TTC549 (cell line): ENCODE measurements around the gene GDPD5.

ENCODE experiments used
- FAIRE-seq: peaks from 2 replicates; lab custom pipeline; 2012; peaks lifted over from hg19 to GRCh38; lab: Jason Lieb, UNC

Gene GDPD5

DNA sequence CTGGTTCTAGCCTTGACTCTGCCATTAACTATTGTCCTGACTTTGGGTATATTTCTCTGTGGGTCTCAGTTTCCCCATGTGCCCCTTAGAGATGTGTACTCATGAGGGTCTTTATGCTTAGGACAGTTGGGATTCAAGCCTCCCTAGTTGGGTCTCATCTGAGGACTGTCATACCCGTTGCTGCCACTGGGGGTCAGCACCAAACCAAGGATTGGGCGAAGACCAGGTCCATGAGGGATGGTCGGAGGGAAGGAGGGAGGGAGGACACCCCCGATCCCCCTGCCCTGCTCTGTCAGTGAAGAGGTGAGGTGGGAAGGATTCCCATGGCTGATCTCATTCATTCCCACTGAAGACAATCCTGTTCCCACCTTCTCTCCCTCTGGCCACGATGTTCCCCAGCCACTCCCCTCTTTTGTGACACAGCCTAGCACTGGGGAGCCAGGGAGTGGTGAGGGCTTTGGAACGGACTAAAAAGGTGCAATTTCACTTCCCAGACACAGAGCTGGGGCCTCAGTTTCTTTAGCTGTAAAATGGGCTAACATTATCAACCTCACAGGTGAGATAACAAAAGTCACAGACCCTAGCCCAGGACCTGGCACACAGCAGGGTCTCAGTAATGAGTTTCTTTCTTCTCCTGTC, 80.3 kb downstream of the GDPD5 start:
- FAIRE-seq, result no peak

DNA sequence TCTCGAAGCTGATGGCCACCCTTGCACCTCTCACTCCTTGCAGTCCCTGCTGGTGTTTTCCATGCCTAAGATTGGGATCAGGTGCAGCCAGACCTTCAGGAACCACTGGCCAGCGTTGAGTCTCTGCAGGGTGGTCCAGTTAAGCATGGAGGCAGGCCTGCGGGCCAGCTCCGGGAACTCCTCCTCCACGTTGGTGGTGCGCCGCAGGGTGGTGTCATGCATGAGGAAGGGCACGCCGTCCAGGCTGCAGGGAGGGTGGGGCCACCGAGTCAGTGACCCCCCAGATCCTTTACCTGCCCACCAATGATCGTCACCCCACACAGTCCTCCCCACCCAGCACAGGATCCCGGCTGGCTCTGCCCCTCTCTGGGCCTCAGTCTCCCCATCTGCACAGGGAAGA, 82.7 kb downstream of the GDPD5 start:
- FAIRE-seq, result no peak

DNA sequence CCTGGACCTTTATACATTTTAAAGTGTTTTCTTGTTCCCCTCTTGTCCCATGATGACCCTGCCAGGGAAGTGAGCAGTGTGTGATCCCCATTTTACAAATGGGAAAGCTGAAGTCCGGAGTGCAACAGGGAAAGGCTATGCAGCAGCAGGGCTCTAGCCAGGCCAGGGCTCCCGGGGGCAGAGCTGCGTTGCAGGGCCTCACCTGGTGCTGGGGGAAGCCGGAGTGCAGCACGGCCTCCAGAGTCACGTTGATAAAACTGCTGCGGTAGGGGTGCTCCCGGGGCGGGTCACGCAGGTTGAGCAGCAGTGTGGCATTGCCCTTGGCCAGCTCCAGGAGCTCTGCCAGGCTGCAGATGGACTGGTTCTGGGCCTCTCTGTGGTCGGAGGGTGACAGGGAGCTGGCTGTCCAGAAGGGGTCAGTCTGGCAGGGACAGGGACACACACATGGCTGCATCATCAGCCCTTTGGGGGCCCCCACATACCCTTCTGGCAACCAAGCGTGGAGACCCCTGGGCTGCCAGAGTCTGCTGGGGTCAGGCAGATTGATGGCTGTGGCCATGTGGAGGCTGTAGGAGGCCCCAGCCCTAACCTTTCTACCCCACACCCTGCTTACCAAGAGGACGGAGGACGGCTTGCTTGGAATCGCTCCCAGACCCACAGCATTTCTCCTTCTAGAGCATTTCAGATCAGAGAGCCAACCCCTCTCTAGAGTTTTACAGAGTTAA, 83.4 kb downstream of the GDPD5 start:
- no peak for FAIRE-seq

DNA sequence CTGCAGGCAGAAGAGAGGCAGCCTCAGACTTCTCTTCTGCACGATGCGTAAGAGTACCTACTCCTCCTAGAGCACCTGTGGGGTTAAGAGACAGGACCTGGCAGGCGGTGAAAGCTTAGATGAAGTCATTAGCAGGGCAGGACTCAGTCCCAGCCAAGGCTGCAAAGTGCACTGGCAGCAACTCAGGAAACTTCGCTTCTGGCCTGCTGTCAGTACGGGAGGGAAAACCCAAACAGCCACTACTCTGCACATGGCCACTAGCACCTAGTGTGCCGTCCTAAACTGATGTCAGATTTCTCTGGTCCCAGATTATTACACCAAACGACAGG, 84.0 kb downstream of the GDPD5 start:
- FAIRE-seq, result no peak

DNA sequence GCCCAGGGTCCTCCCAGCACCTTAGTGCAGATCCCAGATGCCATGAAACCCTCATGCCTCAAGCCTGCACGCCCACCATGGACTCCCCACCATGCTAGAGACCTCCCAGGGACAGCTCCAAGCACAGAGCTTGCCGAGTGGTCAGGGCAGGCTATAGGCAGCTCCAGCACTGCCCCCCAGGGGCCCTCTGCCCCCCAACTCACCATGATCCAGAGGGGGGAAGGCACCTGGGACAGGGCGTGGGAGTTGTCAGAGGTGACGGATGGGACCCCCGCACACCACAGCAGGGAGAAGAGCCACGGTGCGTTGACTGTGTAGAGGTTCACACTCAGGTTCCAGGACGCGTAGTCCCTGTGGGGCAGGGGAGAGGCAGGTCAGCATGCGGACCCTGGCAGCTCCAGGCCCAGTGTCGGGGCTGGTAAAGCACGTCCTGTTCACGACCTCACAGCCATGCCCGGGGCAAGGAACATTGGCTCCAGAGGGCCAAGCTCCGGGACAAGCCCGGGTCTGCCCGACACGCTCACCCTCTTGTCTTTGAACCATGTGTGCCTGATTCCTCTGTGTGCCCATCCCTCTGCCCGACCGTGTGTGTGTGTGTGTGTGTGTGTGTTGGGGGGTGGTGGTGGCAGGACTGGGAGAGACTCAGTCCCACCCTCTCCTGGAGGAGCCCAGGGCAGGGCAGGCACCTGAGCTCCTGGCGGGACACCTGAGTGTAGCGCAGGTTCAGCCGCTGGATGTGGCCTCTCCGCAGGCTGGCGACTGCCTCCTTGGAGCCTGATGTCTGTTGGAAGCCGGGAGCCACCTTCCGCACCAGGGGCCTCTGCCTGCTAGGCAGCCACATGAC, 84.6 kb downstream of the GDPD5 start:
- no peak for FAIRE-seq

DNA sequence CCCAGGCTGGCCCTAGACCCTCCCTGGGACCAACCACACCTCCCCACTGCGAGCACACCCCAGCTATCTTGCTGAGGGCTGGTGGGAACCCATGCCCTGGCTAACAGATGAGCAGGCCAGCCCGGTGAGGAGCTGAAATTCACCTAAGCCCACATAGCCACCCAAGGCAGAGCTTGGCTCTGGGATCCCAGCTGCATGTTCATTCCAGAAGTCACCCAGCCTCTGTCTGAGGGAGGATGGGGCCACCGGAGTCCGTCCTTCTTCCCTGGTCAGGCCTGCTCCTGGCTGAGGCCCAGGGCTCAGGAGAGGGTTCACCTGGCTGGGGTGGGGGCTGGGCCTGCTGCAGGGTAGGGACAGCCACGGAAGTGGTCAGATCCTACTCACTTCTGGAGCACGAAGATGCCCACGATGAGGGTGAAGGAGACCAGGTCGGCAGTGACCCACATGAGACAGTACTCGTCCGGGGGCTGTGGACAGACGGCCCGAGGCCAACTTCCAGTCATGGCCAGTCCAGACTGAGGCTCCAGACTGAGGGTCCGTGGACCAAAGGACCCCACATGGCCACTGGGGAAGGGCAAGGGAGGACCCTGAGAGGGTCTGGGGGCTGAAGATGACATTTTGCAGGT, 86.1 kb downstream of the GDPD5 start:
- FAIRE-seq, result no peak

DNA sequence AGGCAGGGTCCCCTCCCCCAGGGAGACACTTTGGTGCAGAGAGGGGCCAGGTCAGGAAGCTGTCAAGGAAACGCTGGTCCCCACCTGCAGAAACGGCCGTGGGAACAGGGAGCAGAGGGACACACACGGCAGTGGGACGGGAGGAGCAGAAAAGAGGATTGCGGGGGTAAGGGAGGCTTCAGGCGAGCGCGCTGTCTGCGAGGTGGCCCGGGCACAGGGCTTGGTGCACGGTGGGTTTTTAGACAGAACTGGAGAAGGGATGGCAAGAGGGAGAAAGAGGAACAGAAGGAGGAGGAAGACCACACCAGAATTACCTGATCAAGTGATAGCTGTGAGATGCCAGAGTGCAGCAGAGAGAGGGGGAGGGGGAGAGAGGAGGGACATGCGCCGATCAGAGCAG, 86.7 kb downstream of the GDPD5 start:
- no peak for FAIRE-seq

DNA sequence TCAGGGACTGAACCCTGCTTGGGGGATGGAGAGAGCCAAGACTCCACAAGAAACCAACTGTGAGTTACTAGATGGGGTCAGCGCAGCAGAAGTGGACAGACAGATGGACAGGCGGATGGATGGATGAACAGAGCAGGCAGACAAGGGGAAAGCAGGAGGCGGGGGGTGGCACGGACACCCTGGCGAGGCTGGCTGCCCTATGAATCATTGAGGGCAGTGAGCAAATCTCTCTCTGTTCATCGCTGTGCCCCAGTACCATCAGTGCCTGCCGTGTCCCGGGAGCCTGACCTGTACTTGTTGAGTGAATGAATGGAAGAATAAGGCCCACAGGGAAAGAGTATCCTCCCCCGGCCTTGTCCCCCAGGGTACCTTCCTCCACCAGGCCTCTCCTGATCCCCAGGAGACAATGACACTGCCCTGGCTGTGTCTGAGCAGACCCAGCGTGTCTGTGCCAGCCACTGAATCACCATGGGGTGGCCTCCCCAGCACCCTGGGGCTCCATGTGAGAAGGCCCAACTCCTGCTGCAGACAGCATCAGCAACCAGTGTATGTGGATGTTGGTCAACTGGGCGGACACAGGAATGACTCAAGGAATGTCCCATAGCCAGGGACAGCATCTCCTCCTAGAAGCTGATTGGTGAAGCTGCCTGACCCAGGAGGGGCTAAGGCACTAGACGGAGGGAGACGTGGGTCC, 87.6 kb downstream of the GDPD5 start:
- no peak for FAIRE-seq

DNA sequence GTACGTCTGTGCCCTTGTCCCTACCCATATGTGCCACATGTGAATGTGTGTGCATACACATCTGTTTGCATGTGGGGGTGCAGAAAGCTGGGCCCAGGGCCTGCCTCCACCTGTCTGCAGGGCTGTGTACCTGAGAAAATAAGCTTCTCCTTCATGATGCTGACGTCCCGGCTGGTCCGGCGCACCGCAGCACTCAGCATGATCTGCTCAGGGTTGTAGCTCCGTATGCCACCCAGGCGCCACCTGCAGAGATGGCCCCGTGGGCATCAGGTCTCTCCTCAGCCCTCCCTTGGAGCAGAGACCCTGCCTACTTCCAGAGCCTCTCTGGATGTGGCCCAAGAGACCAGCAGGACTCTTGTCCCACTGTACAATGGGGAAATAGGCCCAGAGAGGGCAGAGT, 88.9 kb downstream of the GDPD5 start:
- no peak for FAIRE-seq

DNA sequence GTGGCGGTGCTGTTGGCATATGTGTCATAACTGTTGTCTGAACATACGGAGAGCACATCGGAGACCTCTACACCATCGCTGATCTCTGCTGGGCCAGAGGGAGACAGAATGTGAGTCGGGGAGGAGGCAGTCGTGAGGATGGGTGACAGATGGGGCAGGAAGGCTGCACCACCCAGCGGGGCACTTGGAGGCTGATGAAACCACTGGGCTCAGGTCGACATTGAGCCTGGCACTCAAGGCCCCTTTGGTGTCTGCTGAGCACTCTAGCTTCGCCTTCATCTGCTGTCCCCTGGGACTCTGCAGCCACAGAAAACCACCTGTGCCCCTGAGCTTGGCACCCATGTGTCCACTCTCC, 90.2 kb downstream of the GDPD5 start:
- no peak for FAIRE-seq

DNA sequence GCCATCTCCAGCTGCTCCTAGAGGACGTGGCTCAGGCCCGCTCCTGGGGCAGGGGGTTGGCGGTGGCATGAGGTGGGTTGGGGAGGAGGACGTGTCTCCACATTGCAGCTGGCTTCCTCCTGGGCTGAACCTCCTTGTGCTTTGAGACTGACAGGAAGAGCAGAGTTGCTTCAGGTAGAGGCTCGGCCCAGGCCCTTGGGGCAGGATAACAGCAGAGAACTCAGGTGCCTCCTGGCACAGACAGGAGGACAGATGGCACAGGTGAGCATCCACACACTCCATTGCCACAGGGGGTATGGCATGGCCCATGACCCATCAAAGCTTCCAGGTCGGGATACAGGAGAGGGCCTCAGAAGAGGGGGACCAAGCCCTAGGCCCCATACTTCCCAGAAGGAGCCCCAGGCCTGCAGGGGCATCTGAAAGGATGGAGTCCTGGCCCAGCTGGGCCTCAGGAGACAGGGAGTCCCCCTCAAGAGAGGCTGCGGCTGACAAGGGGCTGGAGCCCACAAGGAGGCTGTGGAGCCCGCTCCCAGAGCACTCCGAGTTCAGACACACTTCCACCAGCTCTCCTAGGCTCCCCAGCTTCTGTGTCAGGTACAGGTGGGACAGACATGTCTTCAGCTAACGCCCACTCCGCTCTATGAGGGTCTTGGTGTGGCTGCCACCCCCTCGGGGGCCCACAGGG, 90.7 kb downstream of the GDPD5 start:
- no peak for FAIRE-seq

DNA sequence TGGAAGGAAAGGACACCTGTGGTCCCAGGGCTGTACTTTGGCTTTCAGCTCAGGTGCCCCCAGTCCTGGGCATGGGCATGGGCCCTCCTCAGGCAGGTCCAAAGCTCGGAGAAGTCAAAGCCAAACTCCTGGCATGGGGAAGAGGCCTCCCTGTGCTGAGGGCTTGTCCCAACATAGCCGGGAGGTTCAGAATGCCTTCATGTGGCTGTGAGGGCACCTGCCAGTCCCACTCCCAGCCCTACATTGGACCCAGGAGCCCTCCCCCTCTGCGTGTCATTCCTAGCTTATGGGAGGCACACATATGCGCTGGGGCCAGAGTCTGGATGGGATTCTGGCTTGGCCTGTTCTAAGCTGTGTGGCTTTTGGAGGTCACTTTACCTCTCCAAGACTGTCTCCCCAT, 91.7 kb downstream of the GDPD5 start:
- FAIRE-seq, result no peak

DNA sequence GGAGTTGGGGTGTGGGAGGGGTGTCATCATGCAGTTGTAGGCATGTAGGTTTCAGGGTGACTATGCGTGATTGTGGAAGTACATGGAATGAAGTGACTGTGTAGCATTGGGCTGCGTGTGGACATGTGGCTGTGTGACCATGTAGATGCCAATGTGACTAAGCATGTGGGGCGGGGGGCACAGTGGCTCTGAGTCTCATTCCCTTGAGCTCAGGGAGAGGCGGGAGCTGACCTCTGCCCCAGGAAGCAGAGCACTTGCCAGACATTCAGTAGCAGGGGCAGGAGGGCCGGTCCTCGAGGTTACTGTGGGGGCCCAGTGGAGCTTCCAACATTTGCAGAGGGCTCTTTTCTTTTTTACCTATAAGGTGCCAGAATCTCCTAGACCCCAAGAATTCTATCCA, 92.3 kb downstream of the GDPD5 start:
- FAIRE-seq, result no peak

DNA sequence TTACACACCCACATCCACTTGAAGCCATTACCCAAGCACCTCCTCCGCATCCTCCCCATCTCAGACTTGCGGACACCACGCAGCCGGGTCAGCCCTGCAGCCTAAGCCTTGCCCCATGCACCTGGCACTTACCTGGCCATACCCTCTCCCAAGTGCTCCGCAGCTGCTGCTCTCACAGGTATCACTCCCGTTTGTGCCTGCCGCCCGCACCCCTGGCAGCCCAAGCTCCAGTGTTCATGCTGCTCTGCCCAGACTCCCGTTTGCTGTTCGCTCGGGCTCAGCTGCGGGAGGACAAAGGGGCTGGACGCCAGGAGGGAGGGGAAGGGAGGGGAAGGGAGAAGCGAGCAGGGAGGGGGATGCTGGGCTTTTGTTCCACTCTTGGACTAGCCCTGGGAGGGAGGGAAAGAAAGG, 92.8 kb downstream of the GDPD5 start, which contains the start of gene KLHL35:
TSS of gene KLHL35 (minus strand) at position 293 of the 411 bp plus-strand sequence. CDS start 2,574 bp downstream, outside the sequence.
- no peak for FAIRE-seq

DNA sequence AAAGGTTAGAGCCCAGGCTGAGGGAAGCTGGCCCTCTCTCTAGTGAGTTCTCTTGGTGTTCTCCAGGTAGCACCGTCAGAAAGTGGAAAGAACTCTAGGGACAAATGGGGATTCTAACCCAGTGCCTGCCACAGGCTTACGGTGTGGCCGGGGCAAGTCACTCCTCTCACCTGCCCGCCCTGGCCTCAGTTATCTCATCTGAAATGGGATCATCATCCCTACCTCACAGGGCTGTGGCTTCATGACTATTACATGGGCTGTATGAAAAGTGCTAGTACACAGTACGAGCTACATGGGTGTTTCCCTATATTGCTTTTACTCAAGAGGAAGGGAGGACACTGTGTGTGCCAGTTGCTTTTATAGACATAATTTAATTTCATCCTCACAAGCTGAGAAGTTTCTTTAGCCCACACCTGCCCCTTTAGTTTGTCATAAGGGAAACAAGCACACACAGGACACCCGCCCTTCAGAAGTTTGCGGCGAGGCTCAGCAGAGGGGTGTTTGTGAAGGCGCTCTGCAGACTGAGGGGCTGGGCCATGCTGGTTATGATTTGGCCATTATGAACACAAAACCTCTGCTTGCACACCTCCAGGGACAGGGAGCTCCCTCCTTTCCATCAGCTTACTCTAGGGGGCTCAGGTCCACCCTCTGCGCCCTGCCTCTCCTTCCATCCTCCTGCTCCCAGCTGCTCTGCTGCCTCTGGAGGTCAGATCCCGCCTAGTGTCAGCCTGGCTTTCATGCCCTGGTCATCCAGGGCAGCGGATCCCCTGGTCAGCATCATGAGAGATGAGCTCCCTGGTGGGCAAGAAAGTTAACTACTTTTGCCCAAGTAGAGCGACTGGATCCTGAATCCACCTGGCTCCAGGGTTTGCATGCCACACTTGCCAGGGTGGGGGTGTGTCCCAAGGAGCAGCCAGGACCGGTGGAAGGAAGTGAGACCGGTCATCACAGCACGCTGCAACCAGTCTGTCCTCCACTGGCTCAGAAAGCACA, 93.9 kb downstream of the GDPD5 start:
- FAIRE-seq, result no peak

DNA sequence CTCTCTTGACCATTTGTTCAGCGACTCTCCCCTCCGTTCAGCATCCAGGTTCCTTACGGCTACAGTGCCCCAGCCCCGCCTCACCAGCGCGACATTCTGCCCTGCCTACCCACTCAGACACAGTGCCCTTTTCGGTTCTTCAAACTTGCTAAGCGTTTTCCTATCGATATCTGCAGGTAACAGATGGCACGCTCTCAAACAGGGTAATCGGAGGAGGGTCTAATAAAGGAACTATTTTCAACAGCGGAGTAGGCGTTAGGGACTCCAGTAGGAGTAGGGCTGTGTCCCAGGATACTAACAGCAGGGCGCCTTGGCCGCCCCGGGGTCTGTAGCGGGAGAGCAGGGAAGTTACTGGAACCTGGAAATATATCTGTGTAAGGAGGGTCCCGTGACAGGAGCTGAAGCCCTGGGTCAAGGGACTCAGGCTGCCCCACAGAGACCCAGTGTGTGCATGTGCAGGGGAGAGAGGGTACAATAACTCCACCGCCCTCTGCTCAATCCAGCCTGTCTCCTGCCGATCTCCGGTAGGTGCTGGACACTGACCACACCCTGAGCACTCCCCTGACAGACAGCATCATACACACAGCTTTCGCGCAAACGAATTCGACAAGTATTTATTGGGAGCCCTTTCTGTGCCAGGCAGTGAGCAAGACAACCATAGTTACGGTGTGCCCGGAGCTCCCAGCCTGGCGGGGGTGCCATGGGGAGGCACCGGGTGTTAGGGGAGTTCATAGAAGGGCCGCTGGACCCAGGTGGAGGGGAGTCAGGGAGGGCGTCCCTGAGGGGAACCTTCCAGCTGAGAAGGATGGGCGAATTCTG, 94.8 kb downstream of the GDPD5 start:
- no peak for FAIRE-seq

DNA sequence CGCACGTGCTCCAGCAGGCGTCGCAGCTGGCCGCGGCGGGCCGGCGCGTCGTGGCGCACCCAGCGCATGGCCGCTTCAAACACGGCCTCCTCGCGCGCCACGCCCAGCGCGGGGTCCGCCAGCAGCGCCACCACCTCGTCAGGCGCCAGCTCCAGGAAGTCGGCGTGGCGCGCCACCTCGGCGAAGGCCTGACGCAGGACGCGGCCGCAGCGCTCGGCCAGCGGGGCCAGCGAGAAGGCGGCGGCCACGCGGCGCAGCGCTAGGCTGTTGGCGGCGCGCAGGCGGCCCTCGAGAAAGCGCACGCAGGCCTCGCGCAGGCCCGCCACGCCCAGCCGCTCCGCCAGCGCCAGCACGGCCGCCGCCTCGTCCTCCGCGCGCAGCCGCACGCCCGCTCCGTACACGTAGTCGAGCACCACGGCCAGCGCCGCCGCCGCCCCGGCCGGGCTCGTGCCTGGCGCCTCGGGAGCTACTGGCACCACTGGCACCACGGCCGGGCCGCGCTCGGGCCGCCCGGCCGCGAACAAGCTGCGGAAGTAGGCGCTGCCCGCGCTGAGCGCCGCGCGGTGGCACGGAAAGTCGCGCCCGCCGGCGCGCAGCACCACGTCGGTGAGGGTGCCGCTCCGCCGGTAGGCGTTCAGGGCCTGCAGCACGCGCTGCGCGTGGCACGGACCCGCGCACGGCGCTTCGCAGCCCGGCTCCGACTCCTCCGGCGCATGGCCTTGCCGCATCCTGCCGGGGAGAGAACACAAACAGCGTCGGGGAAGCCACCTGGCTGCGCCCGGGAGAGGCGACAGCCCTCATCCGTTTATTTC, 95.6 kb downstream of the GDPD5 start:
- FAIRE-seq, result no peak

DNA sequence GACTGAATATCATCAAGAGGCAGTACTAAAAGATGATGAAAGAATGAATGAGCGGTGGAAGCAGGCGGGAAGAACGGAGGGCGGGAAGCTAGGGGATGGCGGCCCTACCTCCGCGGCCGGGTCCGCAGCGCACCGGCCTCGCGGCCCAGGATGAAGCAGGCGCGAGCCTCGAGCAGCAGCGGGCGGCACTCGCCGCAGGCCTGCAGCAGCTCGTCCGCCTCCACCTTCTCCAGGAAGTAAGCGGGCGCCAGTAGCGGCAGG, 96.2 kb downstream of the GDPD5 start:
- FAIRE-seq, result no peak
